GM18517 (cell line): Measurements from ENCODE around the gene SCYGR6.
"Not testable (repeated sequence)": the region's sequence is repeated elsewhere in the genome, so short reads cannot be mapped to it uniquely, and the experiment has no call there.

Source experiments
- ATAC-seq: cut with Tn5 transposase; IDR thresholded peaks from one replicate; pipeline ENCODE4 v1.9.1; 2021; ENCODE audit warnings: mild to moderate bottlenecking, moderate library complexity; ENCODE audit not compliant: unreplicated experiment

SCYGR6 gene

GRCh38 chr2:227724394-227725039, at the start of gene SCYGR6:
SCYGR6 (minus strand) TSS chr2:227724757; CDS start chr2:227724757, 0 bp downstream.
- ATAC-seq: no peak

DNA sequence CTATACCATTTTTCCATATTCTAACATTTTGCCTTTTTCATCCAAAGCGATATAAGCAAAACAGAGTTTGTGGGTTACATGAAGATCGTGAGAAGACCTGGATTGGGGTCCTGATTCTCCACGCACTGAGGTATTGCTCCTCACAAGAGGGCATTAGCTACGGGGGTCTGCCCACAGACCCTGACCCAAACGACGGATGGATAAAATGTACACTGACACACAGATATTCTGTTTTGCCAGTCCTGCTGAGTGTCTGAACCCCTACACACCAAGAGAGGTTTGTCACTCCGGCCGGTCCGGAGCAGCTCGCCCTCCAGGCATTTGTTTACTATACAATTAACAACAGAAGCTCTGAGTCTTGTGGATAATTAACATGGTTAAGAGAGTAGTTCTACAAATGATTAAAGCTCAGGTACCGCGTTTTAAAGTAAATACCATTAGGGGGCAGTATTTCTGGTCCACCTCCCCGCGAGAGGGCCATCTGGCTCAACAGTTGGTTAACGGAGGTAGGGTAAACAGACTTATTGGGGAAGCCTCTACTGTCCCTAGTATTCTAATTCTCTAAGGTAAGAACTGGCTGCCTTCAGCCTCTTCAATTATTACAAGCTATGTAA, 49.6 kb upstream of the SCYGR6 start:
- no peak for ATAC-seq

DNA sequence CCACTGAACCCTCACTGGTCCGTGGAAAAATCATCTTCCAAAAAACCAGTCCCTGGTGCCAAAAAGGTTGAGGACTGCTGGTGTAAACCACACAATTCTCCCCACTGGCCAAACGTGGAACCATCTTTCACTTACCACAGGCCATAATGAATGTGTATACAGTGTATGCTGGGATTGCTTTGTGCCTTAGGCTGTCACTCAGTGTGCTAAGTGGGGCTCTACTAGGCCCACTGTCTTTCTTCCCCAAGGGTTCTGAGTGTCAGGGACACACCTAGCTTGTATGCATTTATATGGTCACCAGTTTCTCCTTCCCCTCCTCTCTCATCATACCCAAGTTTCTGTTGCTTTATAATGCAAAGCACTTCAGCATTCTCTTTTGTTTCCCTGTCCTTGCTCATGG, 48.4 kb upstream of the SCYGR6 start:
- no peak for ATAC-seq

GRCh38 chr2:227772197-227772661, 47.7 kb upstream of the SCYGR6 start:
- no peak for ATAC-seq

DNA sequence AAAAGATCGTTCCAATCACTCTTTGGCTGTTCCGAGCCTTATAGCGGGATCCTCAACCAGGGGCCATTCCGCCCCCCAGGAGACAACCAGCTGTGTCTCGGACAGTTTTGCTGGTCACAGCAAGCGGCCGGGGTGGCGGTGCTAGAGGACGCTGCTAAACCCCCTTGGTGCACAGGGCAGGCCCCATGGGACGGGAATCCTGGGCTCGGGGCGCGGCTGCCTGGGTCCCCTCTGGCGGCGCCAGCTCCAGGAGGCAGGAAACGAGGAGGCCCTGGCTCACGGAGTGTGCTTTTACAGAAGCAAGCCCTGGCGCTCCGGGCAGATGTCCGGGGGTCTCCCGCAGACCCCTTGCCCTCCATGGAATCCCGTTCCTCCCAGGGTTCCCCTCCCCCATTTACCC, 43.3 kb upstream of the SCYGR6 start:
- ATAC-seq: no peak

GRCh38 chr2:227766373-227766883, 41.9 kb upstream of the SCYGR6 start:
- peak; percentile 89 for ATAC-seq

- ATAC-seq: peak; percentile 25
Measured at GRCh38 chr2:227765788-227766372, 41.3 kb upstream of the SCYGR6 start.

DNA sequence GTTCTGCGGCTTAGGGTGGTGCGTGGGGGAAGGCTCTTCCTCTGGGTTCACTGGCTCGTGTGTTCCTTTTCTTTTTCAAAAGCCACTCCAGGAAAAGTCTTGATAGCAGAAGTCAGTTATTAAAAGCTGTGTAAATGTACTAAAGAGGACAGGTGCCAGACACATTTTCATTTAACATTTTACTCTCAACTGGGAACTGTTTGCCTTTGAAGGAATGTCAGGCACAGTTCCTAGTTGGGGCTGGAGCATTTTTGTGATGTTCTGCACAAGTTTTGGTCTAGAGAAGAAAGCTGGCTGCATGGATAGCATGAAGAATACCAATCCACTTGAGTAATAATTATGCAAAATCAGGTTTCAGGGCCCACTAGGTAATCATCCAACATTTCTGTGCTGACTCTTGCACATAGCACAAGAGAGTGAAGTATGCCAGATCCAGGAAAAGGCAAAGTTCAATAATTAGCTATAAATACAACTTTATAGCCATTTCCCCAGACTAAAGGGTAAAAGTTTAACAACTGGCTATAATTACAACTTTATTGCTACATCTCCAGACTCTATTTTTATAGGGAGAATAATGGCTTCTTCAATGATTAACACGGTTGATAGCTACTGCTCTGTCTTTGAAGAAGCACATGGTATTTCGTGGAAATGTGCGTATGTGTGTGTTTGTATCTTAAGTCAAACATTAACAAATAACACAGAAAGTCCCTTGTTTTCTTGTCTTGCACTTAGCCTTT, 37.4 kb upstream of the SCYGR6 start:
- no peak for ATAC-seq

DNA sequence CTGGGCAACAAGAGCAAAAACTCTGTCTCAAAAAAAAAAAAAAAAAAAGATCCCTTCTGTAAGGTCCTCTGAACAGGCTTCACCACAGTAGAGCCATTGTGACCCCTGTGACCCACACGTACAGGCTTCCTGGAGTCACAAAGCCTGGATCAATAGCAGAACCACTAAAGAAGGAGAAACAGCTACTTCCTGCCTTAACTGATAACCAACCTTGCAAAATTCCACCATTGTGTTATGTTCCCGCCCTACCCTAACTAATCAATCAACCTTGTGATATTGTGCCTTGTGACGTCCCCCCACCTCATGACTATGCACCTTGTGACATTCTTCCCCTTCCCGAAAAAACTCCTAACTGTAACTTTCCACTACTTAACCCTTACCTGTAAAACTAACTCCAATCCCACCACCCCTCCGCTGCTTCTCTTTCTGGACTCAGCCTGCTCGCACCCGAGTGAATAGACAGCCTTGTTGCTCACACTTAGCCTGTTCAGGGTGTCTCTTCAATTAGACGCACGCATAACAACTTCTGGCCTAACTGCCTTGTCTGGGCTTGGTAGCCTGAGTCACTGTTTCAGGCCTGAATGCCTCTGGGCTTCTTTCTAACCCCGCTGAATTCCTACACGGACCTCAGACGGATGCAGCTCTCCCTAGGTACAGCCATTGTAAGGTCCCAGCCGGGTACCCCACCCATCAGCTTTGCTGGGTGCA, 35.0 kb upstream of the SCYGR6 start:
- ATAC-seq: no peak

- ATAC-seq: not testable (repeated sequence)
Measured at GRCh38 chr2:227756261-227756660, 31.7 kb upstream of the SCYGR6 start.

GRCh38 chr2:227748079-227748478, 23.5 kb upstream of the SCYGR6 start:
- ATAC-seq: no peak

DNA sequence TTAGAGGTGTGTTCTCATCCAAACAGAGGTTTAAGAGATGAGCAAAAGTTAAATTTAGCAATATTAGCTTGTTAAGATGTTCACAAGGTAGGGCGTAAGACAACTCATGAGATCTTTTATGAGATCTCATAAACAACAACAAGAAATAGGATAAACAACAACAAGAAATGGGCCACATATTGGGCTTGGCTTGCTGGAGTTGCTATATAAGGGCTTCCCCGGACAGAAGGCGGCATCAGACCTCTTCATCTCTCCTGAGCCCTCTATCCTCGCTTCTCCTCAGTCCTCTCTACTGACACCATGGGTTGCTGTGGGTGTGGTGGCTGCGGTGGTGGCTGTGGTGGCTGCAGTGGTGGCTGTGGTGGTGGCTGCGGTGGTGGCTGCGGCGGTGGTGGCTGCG, 21.0 kb upstream of the SCYGR6 start, which contains the start of gene SCYGR8:
Gene SCYGR8, plus strand, starts transcription at position 301 of the 400 bp plus-strand sequence. Its CDS starts 0 bp downstream, at position 301.
- ATAC-seq: no peak

DNA sequence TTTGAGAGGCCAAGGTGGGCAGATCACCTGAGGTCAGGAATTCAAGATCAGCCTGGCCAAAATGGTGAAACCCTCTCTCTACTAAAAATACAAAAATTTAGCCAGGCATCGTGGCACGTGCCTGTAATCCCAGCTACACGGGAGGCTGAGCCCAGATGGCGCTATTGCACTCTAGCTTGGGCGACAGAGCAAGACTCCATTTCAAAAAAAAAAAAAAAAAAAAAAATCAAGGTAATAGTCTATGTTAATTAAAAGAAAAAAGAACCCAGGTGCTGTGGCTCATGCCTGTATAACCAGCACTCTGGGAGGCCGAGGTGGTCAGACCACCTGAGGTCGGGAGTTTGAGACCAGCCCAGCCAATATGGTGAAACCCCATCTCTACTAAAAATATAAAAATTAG, 16.1 kb upstream of the SCYGR6 start:
- ATAC-seq: not testable (repeated sequence)

GRCh38 chr2:227739351-227739750, 14.8 kb upstream of the SCYGR6 start:
- no peak for ATAC-seq

DNA sequence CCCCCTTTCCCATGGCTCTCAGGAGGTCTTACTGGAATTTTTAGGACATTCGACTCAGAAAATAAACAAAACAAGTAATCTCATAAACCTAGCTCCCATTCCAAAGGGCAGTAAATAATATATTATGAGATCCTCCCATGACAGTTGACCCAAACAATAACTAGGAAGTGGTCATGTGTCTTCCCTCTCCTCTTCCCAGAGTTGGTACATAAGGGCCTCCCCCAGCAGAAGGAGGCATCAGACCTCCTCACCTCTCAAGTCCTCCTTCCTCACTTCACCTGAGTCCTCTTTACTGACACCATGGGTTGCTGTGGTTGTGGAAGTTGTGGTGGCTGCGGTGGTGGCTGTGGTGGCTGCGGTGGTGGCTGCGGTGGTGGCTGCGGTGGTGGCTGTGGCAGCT, 3.5 kb upstream of the SCYGR6 start, which contains the start of gene SCYGR7:
Gene SCYGR7, plus strand, starts transcription at position 301 of the 400 bp plus-strand sequence. Its CDS starts 0 bp downstream, at position 301.
- no peak for ATAC-seq

DNA sequence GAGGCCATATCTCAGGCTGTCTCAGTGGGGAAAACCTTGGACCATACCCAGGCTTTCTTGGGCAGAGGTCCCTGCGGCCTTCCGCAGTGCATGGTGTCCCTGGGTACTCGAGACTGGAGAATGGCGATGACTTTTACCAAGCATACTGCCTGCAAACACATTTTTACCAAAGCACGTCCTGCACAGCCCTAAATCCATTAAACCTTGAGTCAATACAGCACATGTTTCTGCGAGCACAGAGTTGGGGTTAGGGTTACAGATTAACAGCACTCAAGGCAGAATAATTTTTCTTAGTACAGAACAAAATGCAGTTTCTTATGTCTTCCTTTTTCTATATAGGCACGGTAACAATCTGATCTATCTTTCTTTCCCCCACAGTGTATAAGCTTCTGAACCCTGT, 1.7 kb downstream of the SCYGR6 start:
- ATAC-seq: not testable (repeated sequence)

- ATAC-seq: no peak
Measured at GRCh38 chr2:227720680-227721079, 3.9 kb downstream of the SCYGR6 start.

DNA sequence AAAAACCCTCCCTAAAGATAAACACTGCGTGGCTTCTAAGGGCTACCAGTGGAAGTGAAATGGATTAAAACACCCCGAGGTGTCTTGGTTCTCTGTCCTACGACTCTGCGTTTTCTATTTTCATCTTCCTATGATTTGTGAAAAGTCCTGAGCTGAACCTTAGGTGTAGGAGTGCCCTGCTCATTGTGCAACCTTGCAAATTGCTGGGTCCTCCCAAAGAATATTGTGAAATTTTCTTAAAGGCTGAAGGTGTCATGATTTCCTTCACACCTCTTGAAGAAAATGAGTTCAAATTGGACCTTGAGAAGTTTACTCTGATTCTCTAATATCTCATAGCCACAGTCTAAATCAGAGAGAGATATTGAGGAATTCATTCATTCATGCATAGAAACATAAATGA, 4.9 kb downstream of the SCYGR6 start:
- no peak for ATAC-seq

DNA sequence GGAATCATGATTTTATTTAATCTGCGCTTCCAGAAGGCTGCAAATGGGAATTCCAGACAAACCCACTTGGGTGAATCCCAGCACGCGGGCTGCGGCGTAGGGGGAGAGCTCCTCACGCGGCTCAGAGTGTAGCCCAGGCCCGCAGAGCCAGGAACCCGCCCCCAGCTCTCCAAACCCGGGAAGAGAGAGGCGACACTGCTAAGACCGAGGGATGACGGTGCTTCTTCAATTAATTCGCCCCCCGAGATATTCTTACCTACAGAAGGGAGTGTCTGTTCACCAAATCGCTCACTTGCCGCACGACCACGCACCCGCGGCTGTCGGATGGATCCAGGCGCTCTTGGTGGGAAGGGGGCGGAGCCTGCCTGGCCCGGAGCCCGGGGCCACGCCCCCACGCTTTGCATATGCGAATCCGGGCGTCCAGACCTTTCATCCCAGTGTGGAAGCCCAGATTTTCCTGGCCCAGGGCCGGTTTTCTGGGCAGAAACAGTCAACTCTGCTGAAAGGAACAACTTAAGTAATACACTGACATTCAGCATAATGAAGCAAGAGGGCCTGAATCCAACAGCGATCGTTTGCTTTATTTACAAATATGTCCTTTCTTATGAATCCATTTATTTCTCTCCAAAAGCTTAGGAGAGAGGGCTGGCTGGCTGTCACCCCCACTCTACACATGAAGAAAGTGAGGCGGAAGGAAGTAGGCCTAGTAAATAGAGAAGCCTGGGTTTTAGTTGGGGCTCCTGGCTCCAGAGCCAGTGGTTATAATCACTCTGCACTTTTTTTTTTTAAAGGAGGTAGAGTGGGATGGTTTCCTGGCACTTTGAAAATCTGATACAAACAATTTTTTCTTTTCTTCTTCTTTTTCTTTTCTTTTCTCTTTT, 6.6 kb downstream of the SCYGR6 start, which contains the start of gene SLC19A3:
Gene SLC19A3, minus strand, starts transcription at position 342 of the 881 bp plus-strand sequence. CDS start 15,710 bp downstream, outside the sequence.
- no peak for ATAC-seq
